Measurements from ENCODE around the gene C16orf89.

The C16orf89 gene

GRCh38 chr16:5003211-5003610 lies 62.5 kb downstream of the C16orf89 start:
- no peak for DNase-seq (ENCODE audit: low read depth)

- DNase-seq (ENCODE audit: low read depth): no peak
These were observed 63.0 kb downstream of the C16orf89 start for GRCh38 chr16:5002699-5003143.

GRCh38 chr16:5001986-5002385 lies 63.8 kb downstream of the C16orf89 start:
- DNase-seq (ENCODE audit: low read depth): no peak

- no peak for DNase-seq (ENCODE audit: low read depth)
These were observed 64.2 kb downstream of the C16orf89 start for GRCh38 chr16:5001571-5001970.

GRCh38 chr16:5000573-5001001 lies 65.2 kb downstream of the C16orf89 start:
- DNase-seq (ENCODE audit: low read depth): no peak

GRCh38 chr16:4994719-4995434 lies 70.9 kb downstream of the C16orf89 start:
- no peak for DNase-seq (ENCODE audit: low read depth)
